Stimulated activated CD4-positive, alpha-beta T cell treated with anti-CD3 and anti-CD28 coated beads, Interleukin-4, amount 100 ng/mL, for 24 hours (primary cell): Measurements from ENCODE around the gene DSCAML1.

Experiments used
- DNase-seq: peaks from one replicate; pipeline ENCODE4 v3.0.0-alpha.2; 2020

The DSCAML1 gene

DNA sequence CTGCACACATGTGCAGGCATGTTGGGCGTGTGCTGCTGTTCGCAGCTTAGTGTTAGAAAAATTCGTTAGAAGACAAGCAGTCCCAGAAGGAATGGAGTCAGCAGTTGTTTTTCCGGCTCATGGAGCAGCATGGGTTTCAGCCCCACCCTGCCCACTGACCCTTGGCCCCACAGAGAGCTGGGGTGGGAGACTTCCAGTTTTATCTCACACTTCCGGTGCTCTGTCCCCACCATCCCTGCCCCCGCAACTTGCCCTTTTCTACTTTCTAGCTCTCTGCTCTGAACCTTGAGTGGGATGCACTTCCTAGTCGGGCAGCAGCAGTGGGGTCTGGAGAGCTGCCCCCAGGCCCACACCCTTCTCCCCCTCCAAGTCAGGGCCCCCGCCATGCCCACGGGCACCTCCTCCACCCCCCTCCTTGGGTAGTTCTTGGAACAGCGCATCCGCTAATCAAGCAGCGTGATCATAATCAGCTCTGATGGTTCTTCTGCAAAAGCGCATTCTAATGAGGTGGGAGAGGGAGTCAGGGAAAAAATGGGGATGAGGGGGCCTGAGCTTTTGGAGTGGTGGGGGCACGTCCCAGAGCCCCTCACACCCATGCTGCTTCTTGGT is 285.0 kb downstream of the DSCAML1 start:
- DNase-seq, result no peak

DNA sequence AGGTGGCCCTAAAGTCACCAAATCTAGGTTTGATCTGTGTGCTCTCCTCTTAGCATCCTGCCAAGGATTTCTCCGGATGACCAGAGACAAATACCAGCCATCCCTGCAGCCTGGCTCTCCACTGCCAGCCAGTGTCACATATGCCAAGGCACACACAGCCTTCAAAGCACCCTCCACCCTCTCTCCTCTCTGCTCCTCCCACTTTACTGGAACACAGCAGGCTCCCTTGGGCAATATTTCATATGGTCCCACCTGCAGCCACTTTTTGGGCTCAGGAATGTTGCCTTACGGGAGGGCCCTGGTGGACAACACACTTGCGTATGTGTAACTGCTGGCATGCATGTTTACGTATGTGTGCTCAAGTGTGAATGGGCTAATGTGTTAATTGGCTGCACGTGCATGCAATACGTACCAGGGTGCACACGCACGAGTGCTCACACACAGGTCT is 285.5 kb downstream of the DSCAML1 start:
- no peak for DNase-seq

DNA sequence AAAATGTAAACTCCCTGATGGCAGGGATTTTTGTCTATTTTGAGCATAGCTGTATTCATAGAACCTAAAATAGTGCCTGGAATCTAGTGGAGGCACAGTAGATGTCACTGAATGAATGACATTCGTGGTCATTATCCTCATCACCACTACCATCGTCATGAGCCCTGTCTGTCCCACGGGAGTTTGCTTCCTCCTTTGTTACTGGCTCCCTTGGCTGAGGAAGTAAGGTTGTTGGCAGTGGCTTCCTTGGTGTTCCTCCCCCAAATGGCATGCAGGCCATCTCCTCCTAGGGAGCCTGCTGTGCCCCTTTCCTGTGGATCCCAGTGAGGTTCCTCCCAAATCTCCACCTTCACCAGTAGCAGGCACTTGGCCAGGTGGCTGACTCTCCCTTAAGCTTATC is 286.4 kb downstream of the DSCAML1 start:
- DNase-seq, result no peak

DNA sequence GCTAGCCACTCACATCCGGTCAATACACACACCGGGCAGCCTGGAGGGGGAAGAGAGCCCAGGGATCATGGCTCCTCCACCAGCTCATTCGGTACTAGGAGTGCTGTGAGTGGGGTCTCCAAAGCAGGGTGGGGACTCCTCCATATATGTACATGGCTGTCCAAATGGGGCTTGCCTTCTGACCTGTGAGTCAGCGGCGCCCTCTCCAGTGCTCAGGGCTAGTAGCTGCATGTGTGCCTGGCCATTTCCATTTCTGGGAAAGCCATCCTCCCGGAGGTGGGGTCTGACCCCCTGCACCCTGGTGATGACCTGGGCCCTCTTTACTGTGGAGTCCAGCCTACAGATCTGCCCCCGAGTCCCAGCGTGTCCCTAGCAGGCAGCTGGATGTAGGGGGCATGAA is 287.5 kb downstream of the DSCAML1 start:
- DNase-seq, result no peak

DNA sequence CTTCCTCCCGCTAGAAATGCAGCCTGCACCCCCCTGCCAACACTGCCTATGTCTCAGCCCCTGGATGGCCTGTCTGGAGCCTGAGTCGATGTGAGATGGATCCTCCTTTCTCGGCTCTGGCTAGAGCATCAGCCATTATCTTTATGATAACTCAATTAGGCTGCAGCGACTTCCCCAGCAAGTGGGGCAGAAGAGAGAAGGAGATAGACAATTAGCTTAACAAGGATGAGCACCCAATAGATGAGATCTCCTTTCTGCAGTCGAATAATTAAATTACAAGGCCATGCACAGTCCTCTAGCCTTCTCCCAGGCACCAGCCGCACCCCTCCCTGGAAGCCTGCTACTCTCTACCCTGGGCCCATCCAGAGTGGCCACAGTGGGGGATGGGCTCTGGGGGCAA is 290.0 kb downstream of the DSCAML1 start:
- DNase-seq, result no peak

- DNase-seq, result no peak
These were observed 291.6 kb downstream of the DSCAML1 start for GRCh38 chr11:117505285-117505970.

DNA sequence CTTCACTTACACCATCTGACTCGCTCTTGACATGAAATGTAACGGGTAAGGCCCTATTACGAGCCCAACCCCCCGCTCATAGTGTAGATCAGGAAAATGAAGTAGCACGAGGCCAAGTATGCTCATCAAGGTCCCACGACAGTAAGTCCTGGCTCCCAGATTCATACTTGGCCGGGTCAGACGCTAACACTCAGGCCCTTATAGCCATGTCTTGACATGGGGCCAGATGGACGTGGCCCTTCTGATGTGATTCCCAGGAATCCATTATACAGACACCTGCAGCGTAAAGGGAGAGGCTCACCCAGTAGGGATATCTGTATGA is 294.3 kb downstream of the DSCAML1 start:
- DNase-seq, result no peak

GRCh38 chr11:117502015-117502778 is 294.8 kb downstream of the DSCAML1 start:
- DNase-seq, result no peak

- no peak for DNase-seq
These were observed 295.6 kb downstream of the DSCAML1 start for GRCh38 chr11:117501237-117501898.

- DNase-seq, result no peak
These were observed 298.2 kb downstream of the DSCAML1 start for GRCh38 chr11:117498791-117499190.

GRCh38 chr11:117497206-117497951 is 299.6 kb downstream of the DSCAML1 start:
- DNase-seq, result no peak

- DNase-seq, result no peak
These were observed 301.7 kb downstream of the DSCAML1 start for GRCh38 chr11:117495357-117495756.

- no peak for DNase-seq
These were observed 304.3 kb downstream of the DSCAML1 start for GRCh38 chr11:117492578-117493251.

DNA sequence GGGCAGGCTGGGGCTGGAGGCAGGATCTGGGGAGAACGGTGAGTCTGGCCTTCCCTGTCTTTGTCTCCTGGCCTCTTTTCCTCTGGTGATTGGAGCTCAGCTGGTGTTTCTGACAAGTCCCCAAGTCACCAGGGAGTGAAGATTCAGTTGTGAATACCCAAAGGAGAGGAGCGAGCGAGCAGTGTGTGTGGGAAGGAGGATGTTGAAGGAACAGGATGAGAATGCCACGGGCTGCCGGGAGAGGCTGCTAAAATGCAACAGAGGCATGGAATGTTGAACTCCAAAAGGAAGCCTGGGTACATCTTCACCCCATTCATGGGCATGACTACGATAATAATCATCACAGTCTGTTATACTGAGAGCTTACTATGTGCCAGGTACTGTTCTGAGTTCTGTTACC is 306.1 kb downstream of the DSCAML1 start:
- no peak for DNase-seq

GRCh38 chr11:117489999-117490679 is 306.9 kb downstream of the DSCAML1 start:
- no peak for DNase-seq

DNA sequence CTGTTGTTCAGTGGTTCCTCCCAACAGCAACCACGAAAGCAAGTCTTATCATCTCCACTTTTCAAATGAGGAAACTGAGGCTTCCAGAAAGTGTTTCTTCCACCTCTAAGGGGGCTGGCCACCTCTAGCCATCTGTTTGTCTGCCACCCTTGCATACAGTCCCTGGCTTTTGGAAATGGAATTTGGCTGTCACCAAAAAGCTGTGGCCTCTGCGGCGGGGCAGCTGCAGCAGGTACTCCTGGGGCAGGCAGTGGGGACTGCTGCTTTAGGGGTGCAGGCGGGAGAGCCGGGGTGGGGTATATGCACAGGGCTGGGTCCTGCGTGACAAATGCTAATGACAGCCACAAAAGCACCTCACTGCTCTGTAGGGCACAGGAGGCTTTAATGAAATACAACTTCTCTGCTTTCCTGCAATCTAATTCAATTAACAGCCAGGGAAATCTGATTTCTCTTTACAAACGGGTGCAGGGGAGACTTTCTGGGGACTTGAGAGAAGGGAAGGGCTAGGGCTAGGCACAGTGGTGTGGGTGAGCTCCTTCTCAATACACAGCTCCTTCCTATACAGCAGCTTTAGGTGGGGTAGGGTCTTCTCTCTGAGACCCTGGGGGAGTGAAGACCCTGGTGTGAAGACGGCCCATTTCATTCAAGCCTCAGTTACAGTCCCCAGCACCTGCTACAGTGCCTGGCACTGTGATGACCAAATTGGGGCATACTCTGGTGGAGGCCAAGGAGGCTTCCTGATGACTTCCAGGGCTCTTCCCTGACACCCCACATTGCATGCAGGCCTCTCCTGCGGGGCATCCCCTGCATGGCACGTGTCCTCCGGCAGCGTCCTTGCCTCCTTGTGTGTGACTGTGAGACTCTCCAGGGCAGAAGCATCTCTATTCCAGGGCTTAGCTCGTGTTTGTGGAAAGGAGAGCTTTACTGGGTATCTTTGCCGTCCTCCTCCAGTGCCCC is 307.7 kb downstream of the DSCAML1 start:
- no peak for DNase-seq

GRCh38 chr11:117486059-117486458 is 311.0 kb downstream of the DSCAML1 start:
- DNase-seq, result no peak

- no peak for DNase-seq
These were observed 312.9 kb downstream of the DSCAML1 start for GRCh38 chr11:117484156-117484555.

DNA sequence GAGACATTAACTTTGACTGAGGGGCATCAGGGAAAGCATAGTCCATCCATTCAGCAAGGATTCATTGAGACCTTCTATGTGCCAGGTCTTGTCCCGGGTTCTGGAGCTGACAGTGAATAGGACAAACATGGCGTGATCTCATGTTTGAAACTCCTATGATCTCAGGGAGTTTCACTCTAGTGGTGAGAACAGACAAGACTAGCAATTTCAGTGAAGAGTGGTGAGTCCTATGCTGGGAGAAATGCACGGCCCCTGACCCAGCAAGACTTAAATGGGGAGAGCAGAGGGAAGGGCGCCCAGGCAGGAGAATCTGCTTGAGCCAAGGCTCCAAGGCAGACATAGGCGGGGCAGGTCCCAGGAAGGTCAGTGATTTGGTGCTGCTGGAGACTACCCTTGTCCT is 313.6 kb downstream of the DSCAML1 start:
- DNase-seq, result no peak

DNA sequence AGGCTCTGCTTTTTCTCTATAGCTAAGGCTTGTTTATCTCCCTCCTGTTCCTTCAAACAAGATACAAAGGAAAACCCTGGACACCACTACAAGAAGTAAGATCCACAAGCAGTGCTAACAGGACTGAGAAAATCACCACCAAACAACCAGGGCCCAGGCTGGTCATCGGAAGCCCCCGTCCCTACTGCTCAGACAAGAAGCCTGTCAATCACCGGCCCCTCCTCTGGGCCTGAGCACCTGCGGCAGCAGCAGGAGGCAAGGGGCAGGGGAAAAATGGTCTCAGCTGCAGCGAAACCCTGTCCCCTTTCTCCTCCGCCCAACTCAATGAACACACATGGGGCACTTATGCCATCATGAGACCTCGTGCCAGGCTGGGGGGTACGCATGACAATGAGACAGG is 314.1 kb downstream of the DSCAML1 start:
- DNase-seq, result no peak

DNA sequence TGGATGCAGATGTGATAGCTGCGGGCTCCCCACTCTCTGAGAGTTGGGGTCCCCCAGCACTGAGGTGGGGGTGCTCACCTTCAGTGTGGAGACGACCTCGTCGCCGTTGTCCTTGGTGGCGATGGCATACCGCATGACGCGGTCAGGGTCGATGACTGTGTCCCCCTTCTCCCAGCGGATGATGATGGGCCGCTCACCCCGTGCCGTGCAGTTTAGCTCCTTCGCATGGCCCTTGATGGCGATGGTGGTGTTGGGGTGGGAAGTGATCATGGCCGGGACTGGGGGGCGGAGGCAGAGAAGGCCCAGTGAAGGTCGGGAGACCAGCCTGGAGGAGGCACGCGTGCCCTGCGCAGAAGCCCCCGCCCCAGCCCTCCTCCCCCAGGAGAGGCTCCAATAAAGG is 315.1 kb downstream of the DSCAML1 start:
- DNase-seq, result no peak
